SIG-M5 treated with dmso at 0.1 percent for 504 hours (cell line): ENCODE data around the gene TELO2.

Experiments
- DNase-seq: peaks from one replicate; lab custom pipeline; 2025; ENCODE audit not compliant: unreplicated experiment; lab: John Stamatoyannopoulos, UW

TELO2 gene

DNA sequence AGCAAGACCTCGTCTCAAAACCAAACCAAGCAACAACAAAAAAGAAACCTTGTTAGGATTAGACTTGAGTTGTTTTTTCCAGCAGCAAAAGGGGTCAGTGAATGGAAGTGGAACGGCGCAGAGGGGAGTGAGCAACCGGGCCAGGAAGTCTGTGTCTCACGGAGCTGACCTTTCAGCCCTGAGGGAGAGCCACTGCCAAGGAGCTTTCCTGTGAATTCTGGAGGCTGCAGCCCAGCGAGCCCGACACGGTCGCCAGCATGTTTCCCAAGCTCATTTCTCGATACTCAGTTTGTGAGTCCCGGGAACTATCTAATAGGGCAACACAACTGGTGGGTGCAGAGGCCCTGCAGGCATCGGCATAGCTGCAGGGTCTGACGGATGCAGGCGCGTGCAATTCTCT lies 19.6 kb downstream of the TELO2 start:
- DNase-seq, result no peak

DNA sequence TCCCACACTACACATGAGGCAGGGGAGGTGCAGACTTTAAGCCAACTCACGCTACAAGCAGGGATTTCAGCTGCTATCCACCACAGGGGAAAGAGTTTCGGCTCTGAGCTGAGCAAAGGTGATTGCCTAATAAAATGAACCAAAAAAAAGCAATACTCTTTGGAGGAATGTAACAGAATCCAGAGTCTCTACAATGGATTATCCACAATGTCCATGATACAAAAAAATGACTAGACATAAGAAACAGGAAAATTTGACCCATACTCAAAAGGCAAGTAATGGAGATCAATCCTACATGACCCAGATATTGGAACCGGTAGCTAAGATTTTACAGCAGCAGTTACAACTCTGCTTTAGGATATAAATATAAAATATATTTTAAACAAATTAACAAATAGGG lies 21.3 kb downstream of the TELO2 start:
- DNase-seq, result no peak

DNA sequence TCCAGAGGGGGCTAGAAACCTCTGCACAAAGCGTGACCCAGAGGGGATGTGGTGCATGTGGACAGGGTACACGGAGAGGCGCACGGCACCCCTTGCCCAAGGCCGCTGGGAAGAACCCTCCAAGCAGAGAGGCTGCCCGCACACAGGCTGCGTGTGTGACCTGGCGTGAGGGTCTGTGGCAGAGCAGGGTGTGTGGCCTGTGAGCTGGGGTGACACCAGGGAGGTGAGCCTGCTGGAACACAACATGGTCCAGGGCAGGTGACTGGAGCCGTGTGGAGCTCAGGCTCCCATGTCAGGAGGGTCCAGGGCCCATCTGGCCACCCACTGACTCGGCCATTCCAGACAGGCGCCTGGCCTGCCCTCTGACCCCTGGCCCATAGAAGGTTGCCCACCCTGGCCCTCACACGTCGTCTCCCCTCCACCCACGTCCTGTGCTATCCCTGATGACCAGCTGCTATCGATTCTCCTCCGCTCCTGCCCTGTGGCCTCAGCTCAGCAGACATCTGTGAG lies 25.5 kb downstream of the TELO2 start:
- no peak for DNase-seq

DNA sequence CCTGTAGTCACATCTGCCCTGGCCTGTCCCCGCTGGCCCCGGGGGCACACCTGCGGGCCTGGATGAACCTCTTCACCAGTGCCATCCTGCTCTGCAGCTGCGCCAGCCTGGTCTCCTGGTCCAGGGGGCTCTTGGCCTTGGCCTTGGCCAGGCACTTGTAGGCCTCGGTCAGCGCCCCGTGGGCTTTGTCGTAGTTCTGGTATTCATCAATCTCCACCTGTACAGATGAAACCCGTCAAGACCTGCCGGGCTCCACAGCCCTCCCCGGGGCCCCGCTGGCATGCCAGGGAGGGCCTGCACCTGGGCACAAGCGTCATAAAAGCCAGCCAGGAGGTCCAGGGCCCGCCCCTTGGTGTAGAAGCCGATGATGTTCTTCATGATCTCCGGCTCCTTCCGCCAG lies 26.7 kb downstream of the TELO2 start:
- DNase-seq, result no peak

DNA sequence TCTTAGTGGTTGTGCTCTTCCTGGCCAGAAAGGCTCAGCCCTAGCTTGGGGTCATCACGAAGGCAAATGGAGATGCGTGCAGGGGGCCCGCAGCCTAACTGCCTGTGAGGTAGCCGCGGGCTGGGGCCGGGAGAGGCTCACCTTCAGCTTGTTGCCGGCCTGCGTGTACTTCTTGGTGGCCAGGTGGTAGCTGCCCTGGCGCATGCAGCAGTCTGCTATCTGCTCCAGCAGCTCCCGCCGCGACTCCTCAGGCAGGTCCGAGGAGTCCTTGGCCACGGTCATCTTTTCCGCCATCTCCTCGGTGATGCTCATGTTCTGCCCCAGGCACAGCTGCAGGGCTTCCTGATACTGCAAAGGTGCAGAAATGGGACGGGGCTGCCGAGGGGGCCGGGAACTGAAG lies 27.3 kb downstream of the TELO2 start:
- DNase-seq, result no peak

DNA sequence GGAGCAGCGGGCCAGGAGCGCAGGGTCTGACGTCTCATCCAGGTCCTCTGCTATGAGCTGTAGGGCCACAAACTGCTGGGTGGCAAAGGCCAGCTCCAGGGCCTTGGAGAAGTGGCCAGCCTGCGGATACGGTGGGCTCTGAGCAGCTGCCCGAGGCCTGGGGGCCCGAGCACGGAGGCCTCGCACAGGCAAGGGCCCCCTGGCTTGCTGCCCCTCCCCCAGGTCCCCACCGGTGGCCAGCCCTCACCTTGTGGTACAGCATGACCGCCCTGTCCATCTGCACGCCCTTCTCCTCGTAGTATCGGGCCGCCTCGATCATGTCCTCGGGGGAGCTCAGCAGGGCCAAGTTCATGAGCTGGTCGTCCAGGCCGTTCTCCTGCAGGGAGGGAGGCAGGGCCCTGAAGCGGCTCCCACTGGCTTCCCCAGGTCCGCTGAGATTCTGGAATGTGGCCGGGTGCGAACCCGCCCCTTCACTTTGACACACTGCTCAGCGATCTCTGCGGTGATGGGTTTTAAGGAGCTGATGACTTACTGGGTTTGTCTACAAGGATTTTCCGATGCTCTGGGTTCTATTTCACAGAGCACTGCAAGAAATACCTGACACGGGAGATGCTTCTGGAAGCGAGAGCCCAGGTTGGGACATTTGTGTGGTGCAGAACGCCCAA lies 30.6 kb downstream of the TELO2 start:
- DNase-seq, result no peak

DNA sequence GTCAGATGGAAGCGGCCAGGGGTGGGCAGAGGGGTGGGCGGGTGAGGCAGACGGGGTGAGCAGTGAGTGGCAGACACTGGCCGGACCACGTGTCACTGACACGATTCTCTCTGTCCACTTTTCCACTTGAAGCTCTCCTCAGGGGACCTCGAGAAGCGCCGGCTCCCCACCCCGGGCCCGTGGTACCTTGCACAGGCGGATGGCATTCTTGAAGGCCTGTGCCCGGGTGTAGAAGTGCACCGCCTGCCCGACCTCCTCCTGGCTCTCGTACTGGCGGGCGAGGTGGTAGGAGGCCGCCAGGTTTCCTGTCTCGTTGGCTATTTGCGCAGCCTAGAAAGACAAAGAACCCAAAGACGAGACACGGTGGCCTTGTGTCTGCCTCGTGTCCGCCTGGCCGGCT lies 31.2 kb downstream of the TELO2 start:
- DNase-seq, result no peak

DNA sequence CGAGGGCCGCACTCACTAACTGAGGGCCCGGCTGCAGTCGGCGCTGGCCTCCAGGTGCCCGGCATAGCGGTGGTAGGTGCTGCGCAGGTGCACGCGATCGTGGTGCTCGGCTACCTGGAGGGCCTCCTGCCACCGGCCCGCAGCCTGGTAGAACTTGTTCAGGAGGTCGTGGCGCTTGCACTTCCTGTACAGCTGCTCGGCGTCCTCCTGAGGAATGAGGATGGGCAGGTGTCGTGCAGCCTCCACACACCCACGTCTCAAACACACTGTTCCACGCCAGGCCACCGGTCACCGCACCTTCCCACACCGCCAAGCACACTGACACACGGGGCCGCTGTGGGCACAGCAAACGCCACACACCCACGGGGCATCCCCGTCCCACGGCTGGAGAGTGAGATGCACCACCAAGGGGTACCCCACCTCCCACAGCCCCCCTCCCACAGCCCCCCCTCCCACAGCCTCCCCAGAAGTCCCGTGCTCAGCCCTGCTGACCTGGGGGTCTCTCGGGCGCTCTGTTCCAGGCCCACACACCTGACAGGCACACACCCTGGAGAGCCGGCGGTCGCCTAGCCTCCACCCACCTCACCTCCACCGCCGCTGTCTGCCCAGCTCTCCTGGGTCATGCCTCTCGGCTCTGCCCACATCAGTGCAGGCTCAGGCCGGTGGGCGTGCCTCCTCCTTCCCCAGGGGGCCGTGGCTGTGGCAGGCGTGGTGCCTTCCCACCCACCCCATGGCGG lies 32.9 kb downstream of the TELO2 start:
- no peak for DNase-seq

DNA sequence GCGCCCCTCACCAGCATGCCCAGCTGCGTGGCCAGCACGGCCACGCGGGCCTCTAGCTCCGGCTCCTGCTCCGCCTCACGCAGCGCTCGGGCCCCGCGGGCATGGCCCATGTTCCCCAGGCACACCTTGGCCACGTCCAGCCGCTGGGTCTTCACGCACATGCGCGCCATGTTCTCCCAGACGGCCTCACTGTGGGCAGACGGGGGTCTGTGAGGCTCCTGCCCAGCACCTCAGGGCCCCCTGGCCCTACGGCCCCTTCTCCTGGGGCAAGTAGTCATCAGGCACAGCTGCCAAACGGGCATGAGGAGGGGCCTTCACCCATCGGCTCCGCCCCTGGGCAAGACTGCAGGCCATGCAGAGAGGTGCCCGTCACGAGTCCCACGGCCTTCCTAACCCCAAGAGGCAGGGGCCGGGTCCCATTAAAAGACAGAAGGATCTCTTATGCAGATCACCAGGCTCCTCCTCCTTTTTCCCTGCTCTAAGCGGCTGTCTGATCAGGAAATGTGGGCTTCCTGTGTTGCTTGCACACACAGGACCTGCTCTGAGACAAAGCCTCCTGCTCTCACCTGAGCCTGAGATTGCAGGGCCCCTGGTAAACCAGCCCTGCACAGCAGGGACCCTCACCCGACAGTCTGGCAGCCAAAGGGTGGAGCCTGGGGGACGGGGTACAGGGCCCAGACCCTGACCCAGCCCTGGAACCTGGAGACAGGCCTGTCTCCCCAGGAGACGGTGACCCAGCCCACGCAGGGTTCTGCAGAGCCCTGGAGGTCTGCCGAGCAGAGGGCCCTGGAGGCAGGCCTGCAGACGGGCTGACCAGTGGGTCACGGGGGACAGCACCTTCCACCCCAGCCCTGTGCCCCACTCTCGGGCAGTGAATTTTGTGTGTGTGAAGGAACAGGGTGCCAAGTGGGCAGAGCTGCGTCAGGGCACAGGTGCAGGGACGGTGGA lies 33.7 kb downstream of the TELO2 start:
- no peak for DNase-seq

DNA sequence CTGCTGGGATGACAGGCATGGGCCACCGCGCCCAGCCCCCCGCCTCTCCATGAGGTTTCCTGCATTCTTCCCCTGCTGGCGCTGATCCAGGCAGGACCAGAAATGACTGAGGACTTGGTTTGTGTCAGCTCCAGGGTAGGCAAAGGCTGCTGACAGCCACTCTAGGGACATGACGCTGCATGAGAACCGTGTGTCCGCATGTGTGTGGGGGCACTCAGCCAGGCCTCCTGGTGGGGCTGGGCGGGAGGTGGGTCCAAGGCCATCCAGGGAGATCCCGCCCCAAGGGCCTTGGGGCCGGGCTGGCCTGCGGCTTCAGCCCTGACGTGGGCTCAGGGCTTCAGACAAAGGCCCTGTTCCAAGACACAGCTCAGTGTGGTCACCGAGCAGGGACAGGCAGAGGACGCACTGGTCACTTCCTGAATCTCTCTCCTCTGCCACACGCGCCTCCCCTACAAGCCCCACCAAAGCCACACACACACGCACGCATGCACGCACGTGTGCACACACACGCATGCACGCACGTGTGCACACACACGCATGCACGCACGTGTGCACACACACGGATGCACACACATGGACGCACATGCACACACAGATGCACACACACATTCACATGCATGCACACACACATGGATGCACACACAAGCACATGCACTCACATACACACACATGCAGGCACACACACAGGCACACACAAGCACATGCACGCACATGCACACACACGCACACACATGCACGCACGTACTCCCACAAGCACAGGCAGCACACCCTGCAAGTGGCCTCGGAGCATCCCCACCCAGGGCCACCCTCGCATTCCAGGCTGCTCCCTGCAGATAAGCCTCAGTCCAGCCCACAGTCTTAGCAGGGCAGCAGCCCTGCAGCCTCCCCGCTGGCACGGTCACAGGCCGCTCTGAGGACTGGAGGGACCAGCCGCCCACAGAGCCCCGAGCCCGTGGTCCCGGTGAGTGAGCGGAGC lies 35.0 kb downstream of the TELO2 start:
- no peak for DNase-seq

DNA sequence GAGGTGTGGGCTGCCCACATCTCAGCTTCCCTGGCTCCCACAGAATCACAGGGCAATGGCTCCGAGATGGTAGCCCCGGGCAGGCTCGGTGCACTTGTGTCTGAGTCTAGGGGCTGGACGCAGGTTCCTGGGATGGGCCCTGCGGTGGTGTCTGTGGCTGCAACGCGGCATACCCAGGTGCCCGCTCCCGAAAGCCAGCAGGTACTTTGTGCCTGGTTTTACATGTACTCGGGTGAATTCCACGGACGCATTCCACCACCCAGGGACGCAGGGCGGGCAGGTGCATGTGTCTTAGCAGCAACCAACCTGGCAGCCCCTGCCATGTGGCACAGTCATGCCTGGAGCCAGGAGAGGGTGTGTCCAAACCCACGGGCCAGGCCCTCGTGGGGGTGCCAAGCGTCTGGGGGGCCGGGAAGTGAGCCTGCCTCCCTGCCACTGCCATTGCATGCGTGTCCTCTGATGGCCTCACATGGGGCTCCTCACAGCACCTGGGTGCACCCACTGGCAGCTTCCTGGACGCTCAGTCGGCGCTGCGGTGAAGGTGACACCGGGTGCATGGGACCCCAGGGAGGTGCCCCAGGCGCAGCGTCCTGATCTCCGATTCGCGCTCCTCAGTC lies 35.9 kb downstream of the TELO2 start:
- DNase-seq, result no peak

DNA sequence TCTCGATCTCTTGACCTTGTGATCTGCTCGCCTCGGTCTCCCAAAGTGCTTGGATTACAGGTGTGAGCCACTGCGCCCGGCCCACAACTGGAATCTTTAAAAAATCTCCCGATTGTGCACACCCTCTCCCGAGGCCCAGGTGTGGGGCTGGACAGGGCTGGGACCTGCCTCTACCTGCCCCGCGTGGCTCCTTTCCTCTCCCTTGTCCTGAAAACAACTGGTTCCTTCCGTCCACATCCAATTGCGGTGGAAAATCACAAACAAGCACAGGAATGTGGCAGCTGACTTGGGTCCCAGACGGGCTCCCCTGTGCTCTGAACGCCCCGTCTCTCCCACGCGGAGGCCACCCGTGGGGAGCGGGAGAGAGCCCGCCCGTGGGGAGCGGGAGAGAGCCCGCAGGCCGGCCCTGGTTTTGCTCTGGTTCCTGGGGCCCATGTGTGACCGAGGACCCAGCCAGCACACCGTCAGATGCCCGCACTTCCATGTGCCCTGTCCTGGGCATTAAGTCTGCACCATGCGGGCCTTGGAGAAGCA lies 37.3 kb downstream of the TELO2 start:
- DNase-seq, result no peak

DNA sequence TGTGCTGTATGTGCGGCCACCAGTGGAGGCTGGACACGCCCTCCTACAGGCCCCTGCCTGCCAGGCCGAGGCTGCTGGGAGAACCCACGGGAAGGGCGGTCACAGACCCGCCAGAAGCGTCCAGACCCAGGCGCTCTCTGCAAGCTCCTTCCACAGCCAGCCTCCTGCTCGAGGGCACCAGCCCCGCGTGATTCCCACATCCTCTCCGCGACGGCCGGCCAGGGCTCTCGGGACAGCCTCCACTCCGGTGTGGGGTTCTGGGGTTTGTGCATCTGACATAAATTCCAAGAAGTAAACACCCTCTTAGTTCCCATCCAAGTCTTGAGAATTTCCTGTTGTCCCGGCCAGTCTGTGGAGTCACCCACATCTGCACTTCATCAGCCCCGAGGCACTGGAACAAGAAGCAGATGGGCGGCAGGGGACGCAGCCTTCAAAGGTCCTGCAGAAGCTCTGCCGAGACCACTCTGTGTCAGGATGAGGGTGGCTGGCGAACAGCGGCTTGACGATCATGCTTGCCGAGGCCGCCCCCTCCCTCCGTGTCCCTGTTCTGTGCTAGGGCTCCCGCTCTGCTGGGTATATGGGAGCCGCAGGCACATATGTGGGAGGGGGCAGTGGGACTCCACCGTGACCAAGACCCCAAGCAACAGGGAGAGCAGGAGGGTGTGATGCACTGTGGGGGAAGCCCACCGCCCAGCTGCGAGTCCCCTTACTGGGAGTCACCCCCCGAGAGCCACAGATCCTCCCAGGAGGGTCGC lies 37.9 kb downstream of the TELO2 start:
- DNase-seq, result no peak

DNA sequence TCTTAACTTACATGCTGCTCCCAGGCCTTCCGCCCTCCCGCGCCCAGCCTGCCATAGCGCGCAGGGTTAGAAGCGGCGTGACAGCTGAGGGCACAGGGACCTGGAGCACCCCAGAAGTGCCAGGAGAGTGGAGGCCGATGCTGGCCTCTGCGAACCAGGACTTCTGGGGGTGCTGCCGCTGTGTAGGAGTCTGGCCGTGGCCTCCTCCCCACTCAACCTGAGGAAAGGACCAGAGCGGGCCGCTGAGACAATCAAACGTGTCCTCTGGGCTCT lies 38.4 kb downstream of the TELO2 start:
- no peak for DNase-seq

DNA sequence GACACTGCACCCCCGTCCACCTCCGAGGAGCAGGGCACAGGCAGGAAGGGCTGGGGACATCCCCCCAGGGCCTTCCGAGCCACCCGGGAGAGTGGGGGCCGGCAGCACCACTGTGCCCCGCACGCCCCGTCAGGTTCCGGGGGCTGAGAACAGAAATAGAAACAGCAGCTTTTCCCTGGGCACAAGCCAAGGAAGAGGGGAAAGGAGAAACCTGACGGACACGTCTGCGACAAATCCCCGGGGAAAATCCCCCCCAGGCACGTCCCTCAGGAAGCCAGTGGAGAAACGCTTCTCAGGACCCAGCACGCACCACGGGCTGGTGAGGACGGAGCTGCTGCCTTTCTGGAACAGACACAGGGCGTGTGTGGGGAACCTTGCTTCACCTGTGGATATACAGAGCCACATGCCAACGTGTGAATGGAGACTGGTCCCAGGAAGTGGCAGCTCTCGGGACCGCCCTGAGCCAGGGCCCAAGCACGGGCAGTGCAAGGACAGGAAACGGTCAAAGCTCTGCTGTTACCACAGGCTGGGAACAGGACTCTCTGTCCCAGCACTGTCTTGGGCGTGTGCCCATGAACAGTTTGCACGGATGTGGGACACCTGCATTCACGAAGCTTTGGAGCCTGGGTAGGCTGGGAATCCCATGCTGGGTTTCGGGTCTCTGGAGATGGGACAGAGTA lies 39.1 kb downstream of the TELO2 start:
- no peak for DNase-seq

DNA sequence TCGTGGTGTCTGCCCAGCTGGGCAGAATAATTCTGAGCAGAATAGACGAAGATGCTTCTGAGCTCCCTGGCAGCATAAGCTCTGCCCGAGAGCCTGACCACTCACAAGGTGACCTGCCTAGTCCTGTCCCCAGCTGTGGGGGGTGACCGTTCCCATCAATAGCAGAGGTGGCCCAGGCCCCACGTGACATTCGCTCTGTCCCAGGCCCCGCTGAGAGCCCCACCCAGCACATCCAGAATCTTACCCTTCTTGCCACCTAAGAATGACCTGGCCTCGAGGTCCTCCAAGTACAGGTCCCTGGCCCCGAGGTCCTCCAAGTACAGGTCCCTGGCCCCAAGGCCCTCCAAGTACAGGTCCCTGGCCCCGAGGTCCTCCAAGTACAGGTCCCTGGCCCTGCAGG lies 39.6 kb downstream of the TELO2 start:
- no peak for DNase-seq

DNA sequence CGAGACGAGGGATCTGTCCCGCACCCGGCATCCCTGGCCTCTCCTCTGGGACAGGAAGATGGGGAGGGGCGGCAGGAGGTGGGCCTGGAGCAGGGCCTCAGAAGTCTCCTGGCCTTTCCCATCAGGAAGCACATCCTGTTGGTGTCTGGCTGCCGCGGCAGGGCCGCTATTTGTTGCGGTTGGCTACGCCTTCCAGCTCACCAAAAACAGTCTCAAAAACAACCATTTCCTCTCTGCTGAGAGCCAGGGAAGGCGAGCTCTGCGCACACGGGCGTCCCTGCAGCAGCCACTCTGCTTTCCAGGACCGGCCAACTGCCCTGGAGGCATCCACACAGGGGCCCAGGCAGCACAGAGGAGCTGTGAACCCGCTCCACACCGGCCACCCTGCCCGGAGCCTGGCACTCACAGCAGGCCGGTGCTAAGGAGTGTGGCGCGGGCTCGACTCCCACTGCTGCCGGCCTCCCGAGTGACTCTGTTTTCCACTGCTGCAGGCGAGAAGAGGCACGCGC lies 40.3 kb downstream of the TELO2 start, which contains the start of gene TMEM204:
TMEM204 (plus strand) TSS at position 224 of the 509 bp plus-strand sequence. CDS start 610 bp downstream, outside the sequence.
- no peak for DNase-seq
